ENCODE measurements around the gene MARCO. TPM values are rescaled to one million over a fixed set of nuclear protein-coding genes. Genes with fewer than 3 reads are reported as not detected.

Gene MARCO
- polyA plus RNA-seq, 1 experiment: not detected

DNA sequence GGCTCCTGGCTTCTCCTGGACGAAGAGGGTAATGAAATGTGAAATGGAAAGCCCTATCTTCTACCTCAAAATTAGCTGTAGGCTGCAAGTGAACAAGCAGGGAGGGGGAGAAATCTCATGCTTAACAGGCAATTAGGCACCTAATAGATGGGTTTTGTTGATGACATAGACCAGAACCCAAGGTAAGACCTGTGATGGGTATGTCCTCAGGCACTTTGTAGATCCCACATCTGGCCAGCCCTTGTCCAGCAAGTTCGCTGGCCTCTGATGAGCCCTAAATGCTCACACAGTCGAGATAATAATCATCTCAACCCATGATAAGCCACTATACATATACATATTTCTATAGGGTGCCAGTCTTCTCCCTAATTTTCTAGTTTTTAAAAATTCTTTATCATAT is 82.6 kb downstream of the MARCO start:
- H3K9me3 ChIP-seq (ENCODE audit: control insufficient read depth, insufficient read depth, low read length): no peaks in the 10 kb centered on the region
- no peaks in the 10 kb centered on the region for H3K27me3 ChIP-seq (ENCODE audit: control insufficient read depth, insufficient read depth, low read length)
- no peak for DNase-seq (ENCODE audit: low read depth, low spot score)
- POLR2A ChIA-PET: no interaction called here
- TF ChIP-seq, protein P1, sequence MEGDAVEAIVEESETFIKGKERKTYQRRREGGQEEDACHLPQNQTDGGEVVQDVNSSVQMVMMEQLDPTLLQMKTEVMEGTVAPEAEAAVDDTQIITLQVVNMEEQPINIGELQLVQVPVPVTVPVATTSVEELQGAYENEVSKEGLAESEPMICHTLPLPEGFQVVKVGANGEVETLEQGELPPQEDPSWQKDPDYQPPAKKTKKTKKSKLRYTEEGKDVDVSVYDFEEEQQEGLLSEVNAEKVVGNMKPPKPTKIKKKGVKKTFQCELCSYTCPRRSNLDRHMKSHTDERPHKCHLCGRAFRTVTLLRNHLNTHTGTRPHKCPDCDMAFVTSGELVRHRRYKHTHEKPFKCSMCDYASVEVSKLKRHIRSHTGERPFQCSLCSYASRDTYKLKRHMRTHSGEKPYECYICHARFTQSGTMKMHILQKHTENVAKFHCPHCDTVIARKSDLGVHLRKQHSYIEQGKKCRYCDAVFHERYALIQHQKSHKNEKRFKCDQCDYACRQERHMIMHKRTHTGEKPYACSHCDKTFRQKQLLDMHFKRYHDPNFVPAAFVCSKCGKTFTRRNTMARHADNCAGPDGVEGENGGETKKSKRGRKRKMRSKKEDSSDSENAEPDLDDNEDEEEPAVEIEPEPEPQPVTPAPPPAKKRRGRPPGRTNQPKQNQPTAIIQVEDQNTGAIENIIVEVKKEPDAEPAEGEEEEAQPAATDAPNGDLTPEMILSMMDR (IDR thresholded peaks at IDR 0.05; ENCODE audit: low read depth, low read length): no peak
- H3K27ac ChIP-seq (ENCODE audit: low read depth, low read length): no peak overlapping the region
- no peak overlapping the region for H3K4me3 ChIP-seq (ENCODE audit: low read depth, low read length)
- CTCF ChIA-PET: interaction anchor here (0.6 kb wide), 1 partner anchor 13 kb away, joined by 6 read pairs; no protein-coding TSS in a partner anchor

GRCh38 chr2:119025013-119025412 is 83.0 kb downstream of the MARCO start:
- TF ChIP-seq, protein P1 (IDR thresholded peaks at IDR 0.05; ENCODE audit: low read depth, low read length): no peak
- no peak overlapping the region for H3K27ac ChIP-seq (ENCODE audit: low read depth, low read length)
- no peaks in the 10 kb centered on the region for H3K9me3 ChIP-seq (ENCODE audit: control insufficient read depth, insufficient read depth, low read length)
- CTCF ChIA-PET: interaction anchor here (0.5 to 0.6 kb wide), 2 partner anchors 13 to 263 kb away, joined by 3 to 6 read pairs; no protein-coding TSS in a partner anchor
- H3K4me3 ChIP-seq (ENCODE audit: low read depth, low read length): no peak overlapping the region
- POLR2A ChIA-PET: no interaction called here
- DNase-seq (ENCODE audit: low read depth, low spot score): no peak
- H3K27me3 ChIP-seq (ENCODE audit: control insufficient read depth, insufficient read depth, low read length): no peaks in the 10 kb centered on the region

DNA sequence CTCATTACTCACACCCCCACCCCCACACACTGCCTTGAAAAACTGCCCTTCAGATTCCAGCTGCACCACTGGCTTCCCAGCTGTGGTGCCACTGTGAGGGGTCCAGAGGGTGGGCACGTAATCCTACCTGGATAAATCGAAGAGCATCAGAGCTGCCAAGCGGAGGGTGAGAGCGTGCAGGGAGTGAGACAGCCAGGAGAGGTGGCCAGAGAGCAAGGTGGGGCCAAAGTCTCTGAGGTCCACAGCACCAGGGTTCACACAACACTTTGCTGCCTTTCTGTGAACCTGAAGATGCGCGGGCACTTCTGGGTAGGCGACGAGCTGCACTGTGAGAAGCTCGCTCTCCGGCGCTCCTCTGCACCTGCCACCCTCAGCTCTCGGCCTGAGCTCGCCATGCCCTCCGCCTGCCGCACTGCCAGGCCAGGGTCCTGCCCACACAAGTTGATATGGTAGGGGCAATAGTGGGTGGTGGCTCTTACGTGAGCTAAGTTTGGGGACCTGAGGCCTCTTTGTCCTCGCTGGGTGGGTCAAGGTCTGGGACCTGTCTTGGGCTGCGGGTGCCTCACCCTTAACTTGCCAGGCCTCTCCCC is 83.9 kb downstream of the MARCO start:
- H3K27ac ChIP-seq (ENCODE audit: low read depth, low read length): no peak overlapping the region
- ChIA-PET POLR2A (no interaction called here), CTCF (interaction anchor here (0.7 to 4.4 kb wide), 4 partner anchors 9 to 286 kb away, joined by 3 to 22 read pairs (median 4); no protein-coding TSS in a partner anchor)
- H3K9me3 ChIP-seq (ENCODE audit: control insufficient read depth, insufficient read depth, low read length): no peaks in the 10 kb centered on the region
- no peak overlapping the region for H3K4me3 ChIP-seq (ENCODE audit: low read depth, low read length)
- TF ChIP-seq, protein P1 (IDR thresholded peaks at IDR 0.05; ENCODE audit: low read depth, low read length): no peak
- no peaks in the 10 kb centered on the region for H3K27me3 ChIP-seq (ENCODE audit: control insufficient read depth, insufficient read depth, low read length)
- DNase-seq (ENCODE audit: low read depth, low spot score): no peak

DNA sequence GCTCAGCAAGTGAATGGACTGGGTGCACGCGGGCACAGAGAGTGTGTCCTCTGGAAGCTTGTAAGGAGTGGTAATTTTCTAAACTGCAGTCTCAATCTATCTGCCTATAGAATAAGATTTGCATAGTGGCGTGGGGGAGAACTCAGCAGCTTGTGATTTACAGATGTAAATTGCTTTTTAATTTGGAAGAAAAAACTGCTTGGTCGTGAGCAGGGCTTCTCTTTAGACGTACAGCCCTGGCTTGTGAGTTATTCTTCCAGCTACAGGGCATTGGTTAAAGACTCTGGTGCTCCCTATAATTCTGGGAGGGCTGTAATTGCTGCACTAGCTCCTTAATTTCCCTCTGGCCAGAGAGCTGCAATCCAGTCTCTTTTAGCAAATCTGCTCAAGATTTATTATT is 84.9 kb downstream of the MARCO start:
- TF ChIP-seq, protein P1 (IDR thresholded peaks at IDR 0.05; ENCODE audit: low read depth, low read length): no peak
- Histone ChIP-seq H3K4me3 (ENCODE audit: low read depth, low read length) (no peak overlapping the region), H3K27me3 (ENCODE audit: control insufficient read depth, insufficient read depth, low read length) (peaks cover 2% of the 10 kb centered on the region), H3K9me3 (ENCODE audit: control insufficient read depth, insufficient read depth, low read length) (no peaks in the 10 kb centered on the region), H3K27ac (ENCODE audit: low read depth, low read length) (no peak overlapping the region)
- ChIA-PET POLR2A (no interaction called here), CTCF (interaction anchor here (0.9 to 4.4 kb wide), 3 partner anchors 10 to 264 kb away, joined by 3 to 22 read pairs (median 4); no protein-coding TSS in a partner anchor)
- no peak for DNase-seq (ENCODE audit: low read depth, low spot score)

DNA sequence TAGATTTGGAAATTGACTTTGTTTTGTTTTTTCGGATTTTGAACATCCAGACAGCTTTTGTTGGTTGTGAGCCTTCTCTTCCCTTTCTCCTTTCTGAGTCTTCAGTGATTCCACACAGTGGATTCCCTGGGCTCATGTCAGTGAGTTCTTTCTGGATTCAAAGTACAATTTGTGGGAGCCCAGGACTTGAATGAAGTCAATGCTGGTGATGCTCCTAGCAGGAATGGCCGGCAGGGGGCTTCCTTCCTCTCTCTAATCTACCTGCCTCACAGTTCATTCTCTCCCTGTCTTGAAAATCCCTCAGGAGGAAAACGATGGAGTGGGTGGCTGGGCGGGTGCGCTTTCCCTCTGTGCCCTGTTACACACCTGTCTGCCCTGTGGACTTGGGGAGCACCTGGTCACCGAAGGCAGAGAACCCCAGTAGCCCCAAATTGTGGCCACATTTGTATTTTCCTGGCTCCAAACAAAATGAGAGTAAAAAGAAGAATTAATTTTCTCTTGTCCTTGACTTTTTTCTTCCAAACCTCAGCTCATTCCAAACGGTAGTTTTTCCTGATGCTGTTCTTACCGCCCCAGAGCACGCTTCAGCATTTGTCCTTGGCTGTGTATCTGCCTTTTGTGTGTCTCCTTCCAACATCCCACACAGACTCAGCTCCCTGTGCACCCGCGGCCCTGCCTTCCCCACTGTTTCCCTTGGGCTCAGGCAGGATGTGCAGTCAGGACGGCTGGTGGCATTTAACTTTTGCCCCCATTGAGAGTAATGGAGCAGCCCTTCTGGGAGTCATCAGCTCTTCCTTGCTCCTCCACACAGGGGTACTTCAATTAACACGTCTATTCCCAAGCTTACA is 86.6 kb downstream of the MARCO start:
- CTCF ChIA-PET: interaction anchor here (0.7 to 4.4 kb wide), 5 partner anchors 9 to 262 kb away, joined by 3 to 22 read pairs (median 4); no protein-coding TSS in a partner anchor
- peaks cover 2% of the 10 kb centered on the region for H3K27me3 ChIP-seq (ENCODE audit: control insufficient read depth, insufficient read depth, low read length)
- POLR2A ChIA-PET: no interaction called here
- TF ChIP-seq, protein P1 (IDR thresholded peaks at IDR 0.05; ENCODE audit: low read depth, low read length): peak; percentile 66
- no peak overlapping the region for H3K27ac ChIP-seq (ENCODE audit: low read depth, low read length)
- peak; percentile 7 for DNase-seq (ENCODE audit: low read depth, low spot score)
- H3K4me3 ChIP-seq (ENCODE audit: low read depth, low read length): no peak overlapping the region
- H3K9me3 ChIP-seq (ENCODE audit: control insufficient read depth, insufficient read depth, low read length): no peaks in the 10 kb centered on the region

All from AG04450 (cell line).